H1 (cell line): ENCODE data around the gene LYRM4. TPM values are rescaled to one million over a fixed set of nuclear protein-coding genes. Genes with fewer than 3 reads are reported as not detected.

Experiments used
- CTCF ChIA-PET: fragments of 300-600 bp; sonication (Branson Sonifier 250); formaldehyde crosslinking; loops from one replicate; lab custom pipeline; 2021; ENCODE audit not compliant: partially characterized antibody; lab: Charles Lee
- POLR2A ChIA-PET: fragments of 300-600 bp; sonication (Branson Sonifier 250); formaldehyde crosslinking; loops from one replicate; lab custom pipeline; 2021; ENCODE audit warnings: inconsistent platforms; ENCODE audit not compliant: partially characterized antibody; lab: Charles Lee
- DNase-seq, 2 experiments: peaks; one replicate each; pipeline versions ENCODE4 v3.0.0 to v3.0.0-alpha.2; 2010 to 2022; ENCODE audit warnings: low spot score in 2 of 2, low read depth in 1 of 2, mixed read lengths in 1 of 2
- FAIRE-seq: peaks from 2 replicates; lab custom pipeline; 2011; peaks lifted over from hg19 to GRCh38; lab: Jason Lieb, UNC
- H2AFZ ChIP-seq: 2 replicates; pipeline ENCODE4 v1.8.1; 2012; ENCODE audit warnings: low read length, inconsistent platforms
- H2AK5ac ChIP-seq: 2 replicates; pipeline ENCODE4 v1.6.1; 2013; ENCODE audit warnings: low read depth, low read length
- H2BK120ac ChIP-seq: replicated peaks from 2 replicates; pipeline ENCODE3; 2013; ENCODE audit warnings: low read depth, low read length, inconsistent platforms
- H2BK12ac ChIP-seq: 2 replicates; pipeline ENCODE4 v1.6.1; 2013; ENCODE audit warnings: low read depth, low read length
- H2BK15ac ChIP-seq: 2 replicates; pipeline ENCODE4 v1.6.1; 2013; ENCODE audit warnings: low read length
- H2BK20ac ChIP-seq: 2 replicates; pipeline ENCODE4 v1.6.1; 2013; ENCODE audit warnings: low read length
- H2BK5ac ChIP-seq: 2 replicates; pipeline ENCODE4 v1.6.1; 2013; ENCODE audit warnings: low read depth, low read length
- H3K14ac ChIP-seq: 2 replicates; pipeline ENCODE4 v1.6.1; 2013; ENCODE audit warnings: inconsistent platforms; ENCODE audit not compliant: insufficient read length
- H3K18ac ChIP-seq: 2 replicates; pipeline ENCODE4 v1.6.1; 2013; ENCODE audit warnings: low read length; ENCODE audit errors: extremely low read depth
- H3K23ac ChIP-seq: 2 replicates; pipeline ENCODE4 v1.6.1; 2013; ENCODE audit warnings: inconsistent platforms; ENCODE audit not compliant: insufficient read length
- H3K23me2 ChIP-seq: 2 replicates; pipeline ENCODE4 v1.6.1; 2013; ENCODE audit warnings: low read depth, low read length
- H3K27ac ChIP-seq: 2 replicates; pipeline ENCODE4 v1.6.1; 2011; ENCODE audit warnings: low read depth, low read length, inconsistent platforms
- H3K27me3 ChIP-seq, 4 experiments: replicated peaks in 1 of 4; 1 replicate in 1 of 4; 2 replicates in 3 of 4; pipeline versions ENCODE4 v1.6.1 to v1.8.1; 2011 to 2013; ENCODE audit warnings: low read length in 3 of 4, mild to moderate bottlenecking in 3 of 4, inconsistent platforms in 2 of 4, mixed read lengths in 2 of 4, moderate library complexity in 1 of 4; ENCODE audit not compliant: control insufficient read depth in 3 of 4, insufficient read depth in 3 of 4; ENCODE audit errors: extremely low read depth in 1 of 4
- H3K36me3 ChIP-seq, 4 experiments: 2 replicates each; pipeline versions ENCODE4 v1.6.1 to v1.8.1; 2011 to 2013; ENCODE audit warnings: mild to moderate bottlenecking in 4 of 4, low read length in 3 of 4, moderate library complexity in 2 of 4, control low read depth in 1 of 4, inconsistent platforms in 1 of 4; ENCODE audit not compliant: insufficient read depth in 4 of 4, control insufficient read depth in 2 of 4
- H3K4ac ChIP-seq: replicated peaks from 2 replicates; pipeline ENCODE3; 2013; ENCODE audit warnings: low read length, low read depth, mixed read lengths, inconsistent platforms; ENCODE audit not compliant: insufficient read length
- H3K4me1 ChIP-seq, 4 experiments: replicated peaks in 1 of 4; 1 replicate in 1 of 4; 2 replicates in 3 of 4; pipeline versions ENCODE4 v1.6.1 to v1.8.1; 2011 to 2013; ENCODE audit warnings: low read length in 3 of 4, inconsistent platforms in 2 of 4, mixed read lengths in 1 of 4; ENCODE audit not compliant: insufficient read depth in 4 of 4, control insufficient read depth in 3 of 4
- H3K4me2 ChIP-seq, 2 experiments: 2 replicates each; pipeline versions ENCODE4 v1.6.1 to v1.8.1; 2011 to 2013; ENCODE audit warnings: low read depth in 2 of 2, low read length in 2 of 2, control low read depth in 1 of 2, inconsistent platforms in 1 of 2, mild to moderate bottlenecking in 1 of 2; ENCODE audit not compliant: insufficient read depth in 1 of 2
- H3K4me3 ChIP-seq, 4 experiments: fragments of 200-600, 300-600 bp in 1 of 4; sonication (generic), shearing (Covaris generic), sonication (Bioruptor Twin) in 1 of 4; 2 replicates each; pipeline versions ENCODE4 v1.5.1 to v1.8.1; 2011 to 2016; ENCODE audit warnings: low read length in 4 of 4, low read depth in 3 of 4, control low read depth in 2 of 4, inconsistent platforms in 2 of 4, mild to moderate bottlenecking in 2 of 4, mixed read lengths in 1 of 4, moderate library complexity in 1 of 4; ENCODE audit not compliant: insufficient read depth in 2 of 4; ENCODE audit errors: extremely low read depth in 1 of 4
- H3K56ac ChIP-seq: replicated peaks from 2 replicates; pipeline ENCODE3; 2013; ENCODE audit warnings: low read depth, mild to moderate bottlenecking, mixed read lengths, low read length, inconsistent platforms; ENCODE audit not compliant: insufficient read length
- H3K79me1 ChIP-seq: 2 replicates; pipeline ENCODE4 v1.6.1; 2013; ENCODE audit warnings: low read depth, low read length, control low read depth
- H3K79me2 ChIP-seq, 2 experiments: 2 replicates each; pipeline versions ENCODE4 v1.6.1 to v1.8.1; 2012 to 2013; ENCODE audit warnings: low read length in 2 of 2, mild to moderate bottlenecking in 2 of 2, inconsistent platforms in 1 of 2; ENCODE audit not compliant: insufficient read depth in 2 of 2, control insufficient read depth in 1 of 2
- H3K9ac ChIP-seq, 4 experiments: replicated peaks in 1 of 4; 1 replicate in 1 of 4; 2 replicates in 3 of 4; pipeline versions ENCODE4 v1.6.1 to v1.8.1; 2011 to 2013; ENCODE audit warnings: low read depth in 3 of 4, low read length in 3 of 4, control low read depth in 2 of 4, mild to moderate bottlenecking in 2 of 4, moderate library complexity in 2 of 4, inconsistent platforms in 1 of 4; ENCODE audit errors: extremely low read depth in 1 of 4
- H3K9me3 ChIP-seq, 2 experiments: 2 replicates each; pipeline versions ENCODE4 v1.6.1 to v1.8.1; 2012 to 2013; ENCODE audit warnings: mild to moderate bottlenecking in 2 of 2, moderate library complexity in 2 of 2, control low read depth in 1 of 2, inconsistent platforms in 1 of 2, low read depth in 1 of 2, low read length in 1 of 2, mixed read lengths in 1 of 2; ENCODE audit not compliant: insufficient read depth in 2 of 2
- H4K20me1 ChIP-seq, 2 experiments: replicated peaks in 1 of 2; 2 replicates each; pipeline versions ENCODE3 to v1.8.1; 2011 to 2013; ENCODE audit warnings: inconsistent platforms in 2 of 2, low read length in 2 of 2, mild to moderate bottlenecking in 1 of 2; ENCODE audit not compliant: insufficient read depth in 2 of 2, control insufficient read depth in 1 of 2
- H4K5ac ChIP-seq: 2 replicates; pipeline ENCODE4 v1.6.1; 2013; ENCODE audit warnings: low read length, low read depth, mixed read lengths, inconsistent platforms; ENCODE audit not compliant: insufficient read length
- H4K8ac ChIP-seq: 2 replicates; pipeline ENCODE4 v1.8.0; 2013; ENCODE audit warnings: mild to moderate bottlenecking, moderate library complexity, low read length, inconsistent platforms; ENCODE audit not compliant: insufficient read depth; ENCODE audit errors: extremely low read depth
- H4K91ac ChIP-seq: replicated peaks from 2 replicates; pipeline ENCODE3; 2013; ENCODE audit warnings: low read length, mixed read lengths, inconsistent platforms; ENCODE audit not compliant: insufficient read length
- BRCA1 ChIP-seq: IDR thresholded peaks from 2 replicates; pipeline ENCODE4 v1.6.1; 2012; ENCODE audit warnings: low read depth, low read length, improper control_type of control experiment
- CHD2 ChIP-seq: IDR thresholded peaks from 2 replicates; pipeline ENCODE4 v1.6.1; 2012; ENCODE audit warnings: low read length, improper control_type of control experiment
- CREB1 ChIP-seq: IDR thresholded peaks from 2 replicates; pipeline ENCODE4 v1.6.1; 2012; ENCODE audit warnings: inconsistent platforms
- EZH2 ChIP-seq: fragments of 200-600 bp; sonication (generic); IDR thresholded peaks from 2 replicates; pipeline ENCODE4 v1.7.1; 2012; ENCODE audit warnings: low read depth, mild to moderate bottlenecking, moderate library complexity, low read length, inconsistent platforms; ENCODE audit not compliant: severe bottlenecking
- MAFK ChIP-seq: IDR thresholded peaks from 2 replicates; pipeline ENCODE4 v1.6.1; 2012; ENCODE audit warnings: low read depth, mild to moderate bottlenecking, improper control_type of control experiment, low read length
- POLR2A ChIP-seq, 2 experiments: IDR thresholded peaks; 1 replicate in 1 of 2; 2 replicates in 1 of 2; pipeline ENCODE4 v1.6.1; 2011; ENCODE audit warnings: low read depth in 2 of 2, low read length in 2 of 2, mild to moderate bottlenecking in 2 of 2; ENCODE audit errors: control extremely low read depth in 1 of 2
- RFX5 ChIP-seq: IDR thresholded peaks from 2 replicates; pipeline ENCODE4 v1.6.1; 2011; ENCODE audit warnings: low read depth, low read length, improper control_type of control experiment, borderline replicate concordance
- WGBS, 2 experiments: shearing (Covaris generic) in 1 of 2; methylation state at CpG; one replicate each; pipeline versions ENCODE4 v1.1.6 to v1.1.7; 2013 to 2015; ENCODE audit warnings: low lambda C conversion rate in 2 of 2, mixed read lengths in 2 of 2, inconsistent platforms in 1 of 2, low coverage in 1 of 2, missing lambda C conversion rate in 1 of 2; ENCODE audit not compliant: insufficient replicate concordance in 2 of 2, insufficient coverage in 1 of 2, insufficient read length in 1 of 2; ENCODE audit errors: extremely low coverage in 1 of 2, missing lambda C conversion rate in 1 of 2; 5-methylcytosine and 5-hydroxymethylcytosine counted together
- polyA plus RNA-seq, 7 experiments: library from polyadenylated mRNA; depleted of rRNA in 3 of 7; stranded (reverse) in 5 of 7; unstranded in 2 of 7; fragments of >200 nt in 5 of 7; fragments of 200-250 nt in 2 of 7; gene quantifications; 1 replicate in 5 of 7; 2 replicates in 1 of 7; 4 replicates in 1 of 7; pipeline versions ENCODE4 v1.2.1 to v1.2.3, GENCODE V29; 2011 to 2013; ENCODE audit warnings: missing spikeins in 2 of 7, mixed read lengths in 2 of 7
- total RNA-seq: library from RNA; stranded (reverse); fragmentation: NEBNext Ultra II Directional; extraction: Animal tissue kit (Norgen Biotek cat#: 25700); gene quantifications from 2 replicates; pipeline ENCODE4 v1.2.1, GENCODE V29; 2021
- TF ChIP-seq, protein P1 (sequence below), 3 experiments: IDR thresholded peaks; 1 replicate in 2 of 3; 2 replicates in 1 of 3; pipeline versions ENCODE4 v1.5.1 to v1.6.1; 2011; ENCODE audit warnings: low read length in 3 of 3, mild to moderate bottlenecking in 3 of 3, inconsistent platforms in 2 of 3, low read depth in 1 of 3, moderate library complexity in 1 of 3; ENCODE audit not compliant: insufficient read depth in 1 of 3; ENCODE audit errors: control extremely low read depth in 1 of 3
- TF ChIP-seq, protein P2 (sequence below): IDR thresholded peaks from 2 replicates; pipeline ENCODE4 v1.6.1; 2012; ENCODE audit warnings: inconsistent platforms

LYRM4 gene
- total and polyA plus RNA-seq, 2 of the 8 experiments (the other 6 are each of a cell fraction or from before 2014, with no cell fraction given), result 56.6 to 62.8 TPM

DNA sequence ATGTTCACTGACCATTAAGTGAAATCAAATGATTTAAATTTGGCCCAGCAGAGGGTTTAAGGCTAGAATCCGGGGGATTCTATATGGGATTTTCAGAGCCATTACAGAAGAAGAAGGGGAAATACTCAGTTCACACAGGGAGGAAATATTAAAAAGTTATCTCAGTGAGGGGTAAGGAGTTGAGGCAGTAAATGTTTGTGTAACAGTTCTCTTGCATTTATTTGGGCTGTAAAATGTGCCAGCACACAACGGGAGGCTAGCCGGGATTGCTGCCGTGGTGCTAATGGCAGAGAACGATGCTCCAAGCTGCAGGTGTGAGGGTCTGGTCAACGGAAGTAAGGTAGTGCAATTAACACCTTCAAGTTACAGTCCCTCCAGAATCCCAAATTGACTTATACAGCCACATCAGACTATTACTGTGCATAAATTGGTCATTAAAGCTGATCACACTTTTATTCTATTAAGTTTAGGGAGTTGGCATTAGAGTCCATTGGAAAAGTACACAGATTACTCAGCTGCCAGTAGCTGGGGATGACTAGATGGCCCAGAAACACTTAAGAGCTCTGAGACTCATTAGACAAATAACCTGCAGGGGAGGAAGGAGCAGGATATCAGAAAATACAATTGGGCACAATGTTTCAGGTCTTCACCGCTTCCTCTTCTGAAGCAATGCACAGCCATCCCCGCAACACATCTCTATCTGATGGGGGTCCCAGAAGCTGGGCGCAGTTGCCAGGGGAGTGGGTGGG lies 144.3 kb downstream of the LYRM4 start:
- no peaks in the 10 kb centered on the region for H3K4me1 ChIP-seq
- H3K56ac ChIP-seq, result no peak overlapping the region
- no peak overlapping the region for H4K5ac ChIP-seq
- 93% methylated on average over 9 of the region's 9 CpGs; no CpG with 5 or more reads in 1 of the 2 experiments for WGBS, 2 experiments
- ChIA-PET CTCF (interaction anchor here (1.2 kb wide), 1 partner anchor 19 kb away, joined by 5 read pairs; no protein-coding TSS in a partner anchor), POLR2A (no interaction called here)
- no peak overlapping the region for H3K18ac ChIP-seq
- no peak overlapping the region for H2BK15ac ChIP-seq
- H3K27ac ChIP-seq, result no peak overlapping the region
- H3K27me3 ChIP-seq, result no peaks in the 10 kb centered on the region
- TF ChIP-seq POLR2A (IDR thresholded peaks at IDR 0.05; ENCODE audit: control extremely low read depth in 1 of 2, low read depth in 2 of 2, low read length in 2 of 2) (no peak), CHD2 (no peak), RFX5 (no peak), CREB1 (no peak), BRCA1 (no peak), MAFK (no peak), EZH2 (no peak)
- TF ChIP-seq, protein P1, sequence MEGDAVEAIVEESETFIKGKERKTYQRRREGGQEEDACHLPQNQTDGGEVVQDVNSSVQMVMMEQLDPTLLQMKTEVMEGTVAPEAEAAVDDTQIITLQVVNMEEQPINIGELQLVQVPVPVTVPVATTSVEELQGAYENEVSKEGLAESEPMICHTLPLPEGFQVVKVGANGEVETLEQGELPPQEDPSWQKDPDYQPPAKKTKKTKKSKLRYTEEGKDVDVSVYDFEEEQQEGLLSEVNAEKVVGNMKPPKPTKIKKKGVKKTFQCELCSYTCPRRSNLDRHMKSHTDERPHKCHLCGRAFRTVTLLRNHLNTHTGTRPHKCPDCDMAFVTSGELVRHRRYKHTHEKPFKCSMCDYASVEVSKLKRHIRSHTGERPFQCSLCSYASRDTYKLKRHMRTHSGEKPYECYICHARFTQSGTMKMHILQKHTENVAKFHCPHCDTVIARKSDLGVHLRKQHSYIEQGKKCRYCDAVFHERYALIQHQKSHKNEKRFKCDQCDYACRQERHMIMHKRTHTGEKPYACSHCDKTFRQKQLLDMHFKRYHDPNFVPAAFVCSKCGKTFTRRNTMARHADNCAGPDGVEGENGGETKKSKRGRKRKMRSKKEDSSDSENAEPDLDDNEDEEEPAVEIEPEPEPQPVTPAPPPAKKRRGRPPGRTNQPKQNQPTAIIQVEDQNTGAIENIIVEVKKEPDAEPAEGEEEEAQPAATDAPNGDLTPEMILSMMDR (IDR thresholded peaks at IDR 0.05; ENCODE audit: control extremely low read depth in 1 of 3, insufficient read depth in 1 of 3, low read depth in 1 of 3, low read length in 3 of 3), result no peak
- TF ChIP-seq, protein P2, sequence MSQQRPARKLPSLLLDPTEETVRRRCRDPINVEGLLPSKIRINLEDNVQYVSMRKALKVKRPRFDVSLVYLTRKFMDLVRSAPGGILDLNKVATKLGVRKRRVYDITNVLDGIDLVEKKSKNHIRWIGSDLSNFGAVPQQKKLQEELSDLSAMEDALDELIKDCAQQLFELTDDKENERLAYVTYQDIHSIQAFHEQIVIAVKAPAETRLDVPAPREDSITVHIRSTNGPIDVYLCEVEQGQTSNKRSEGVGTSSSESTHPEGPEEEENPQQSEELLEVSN, result no peak
- no peak for FAIRE-seq
- H3K9ac ChIP-seq, result no peak overlapping the region
- peaks cover 0 to 7% of the 10 kb centered on the region in 2 experiments for H4K20me1 ChIP-seq
- no peak overlapping the region for H2BK5ac ChIP-seq
- DNase-seq, result no peak
- no peak overlapping the region for H3K14ac ChIP-seq
- no peaks in the 10 kb centered on the region; the same call in 1 of the 2 replicates for H3K23me2 ChIP-seq
- no peak overlapping the region for H2BK120ac ChIP-seq
- H3K79me2 ChIP-seq, result no peaks in the 10 kb centered on the region
- no peaks in the 10 kb centered on the region; the same call in 1 of the 2 replicates for H3K79me1 ChIP-seq
- H3K4me3 ChIP-seq, result no peak overlapping the region
- no peak overlapping the region; the same call in 1 of the 2 replicates for H4K8ac ChIP-seq
- H2AFZ ChIP-seq, result no peak overlapping the region
- no peaks in the 10 kb centered on the region for H3K36me3 ChIP-seq
- no peak overlapping the region for H3K23ac ChIP-seq
- H3K4ac ChIP-seq, result no peak overlapping the region
- H4K91ac ChIP-seq, result no peak overlapping the region
- no peak overlapping the region for H2BK12ac ChIP-seq
- no peak overlapping the region for H2AK5ac ChIP-seq
- H3K4me2 ChIP-seq, result no peak overlapping the region
- H2BK20ac ChIP-seq, result no peak overlapping the region
- H3K9me3 ChIP-seq, result no peaks in the 10 kb centered on the region
